Transverse colon (tissue), 4 donors: ENCODE measurements around the gene ZXDC. TPM values are rescaled to one million over a fixed set of nuclear protein-coding genes. Genes with fewer than 3 reads are reported as not detected.

ENCODE experiments used
- DNase-seq: peaks from one replicate; pipeline ENCODE4 v3.0.0-alpha.2; 2019
- H3K27ac ChIP-seq, 4 donors: fragments of 200-600 bp; sonication (generic); 2 replicates each; pipeline ENCODE4 v1.5.1; 2016 to 2018; ENCODE audit warnings: inconsistent platforms in 4 of 4
- H3K27me3 ChIP-seq: fragments of 200-600 bp; sonication (generic); 2 replicates; pipeline ENCODE4 v1.5.1; 2017; ENCODE audit warnings: inconsistent platforms
- H3K36me3 ChIP-seq, 4 donors: fragments of 200-600 bp; sonication (generic); 2 replicates each; pipeline ENCODE4 v1.5.1; 2017 to 2019; ENCODE audit warnings: inconsistent platforms in 4 of 4
- H3K4me1 ChIP-seq, 4 donors: fragments of 200-600 bp; sonication (generic); 2 replicates each; pipeline ENCODE4 v1.5.1; 2017 to 2020; ENCODE audit warnings: inconsistent platforms in 4 of 4
- H3K4me3 ChIP-seq, 4 donors: fragments of 200-600 bp; sonication (generic); 1 replicate in 1 of 4; 2 replicates in 3 of 4; pipeline versions ENCODE4 v1.5.1 to v1.6.1; 2017 to 2019; ENCODE audit warnings: inconsistent platforms in 4 of 4
- H3K9me3 ChIP-seq, 2 donors: fragments of 200-600 bp; sonication (generic); 2 replicates each; pipeline ENCODE4 v1.5.1; 2017 to 2019; ENCODE audit warnings: inconsistent platforms in 2 of 2
- EP300 ChIP-seq: sonication (generic); formaldehyde crosslinking; IDR thresholded peaks from one replicate; pipeline ENCODE4 v1.6.1; 2017; ENCODE audit warnings: antibody characterized with exemption, low read depth
- POLR2A ChIP-seq: fragments of 450-650 bp; IDR thresholded peaks from one replicate; pipeline ENCODE4 v1.6.1; 2016; ENCODE audit warnings: antibody characterized with exemption, mild to moderate bottlenecking, moderate library complexity
- POLR2AphosphoS5 ChIP-seq, 3 donors: sonication (generic); formaldehyde crosslinking; IDR thresholded peaks; one replicate each; pipeline ENCODE4 v1.6.1; 2016; ENCODE audit warnings: antibody characterized with exemption in 3 of 3
- WGBS, 2 donors: methylation state at CpG; one replicate each; pipeline ENCODE4 v1.1.5; 2018; ENCODE audit warnings: low coverage in 1 of 2; 5-methylcytosine and 5-hydroxymethylcytosine counted together
- in situ Hi-C, 4 donors: fragments of 200-750 bp; cut with MboI; loops; one replicate each; pipeline versions ENCODE4 v1.15.0 to v1.15.1; 2017; ENCODE audit warnings: low sequenced_read_pairs in 3 of 4, low pct_ligation_motif_present in 1 of 4, low pct_unique_long_range_greater_than_20kb in 1 of 4
- intact Hi-C: fragments of 100-400 bp; cut with DNase I; formaldehyde crosslinking; loops from one replicate; pipeline ENCODE4 v1.15.1; 2023; ENCODE audit warnings: low total_unique reads
- total RNA-seq, 4 donors: library from RNA; depleted of rRNA; stranded (reverse); fragments of >200 nt; gene quantifications; one replicate each; pipeline ENCODE4 v1.1.0, GENCODE V29; 2016
- TF ChIP-seq, protein P1 (sequence below), 5 experiments: fragments of 200-600 bp in 3 of 5; fragments of 450-650 bp in 2 of 5; sonication (generic) in 3 of 5; IDR thresholded peaks; 1 replicate in 2 of 5; 2 replicates in 3 of 5; pipeline ENCODE4 v1.5.1; 2016 to 2017; ENCODE audit warnings: antibody characterized with exemption in 5 of 5, inconsistent platforms in 3 of 5, mild to moderate bottlenecking in 2 of 5, moderate library complexity in 1 of 5

ZXDC gene
- total RNA-seq, 4 donors from 2014 or later = 44.6 to 81.2 (median 46.4) TPM

DNA sequence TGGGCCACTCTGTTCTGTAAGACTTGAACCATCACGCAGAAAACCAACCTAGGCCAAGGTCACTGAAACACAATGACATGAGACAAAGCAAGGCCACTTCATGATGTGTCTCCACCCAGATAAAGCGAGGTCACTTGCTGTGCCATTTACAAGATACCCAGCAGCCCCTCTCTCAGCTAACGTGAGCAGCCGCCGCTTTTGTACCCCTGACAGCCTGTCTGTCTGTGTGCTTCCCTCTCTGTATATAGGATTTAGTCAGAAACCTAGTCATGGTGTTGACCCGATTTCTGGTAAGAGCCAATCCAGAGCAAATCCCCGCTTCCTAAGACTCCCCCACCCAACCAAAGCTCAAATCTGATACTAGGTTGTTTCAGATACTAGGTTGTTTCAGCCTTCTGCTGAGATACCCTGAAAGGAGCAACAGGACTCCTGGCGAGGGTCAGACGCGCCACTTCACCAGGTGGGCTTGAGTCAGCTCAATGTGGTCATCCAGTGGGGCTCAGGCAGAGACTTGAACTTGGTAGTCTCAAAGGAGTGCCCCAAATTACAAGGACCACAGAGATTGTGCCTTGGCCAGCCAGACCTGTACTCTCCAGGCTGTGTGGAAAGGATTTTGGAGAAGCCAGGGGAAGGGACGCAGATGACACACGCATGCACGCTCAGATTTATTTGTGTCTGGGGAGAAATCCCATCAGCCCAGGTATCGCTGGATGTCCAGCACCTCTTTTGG is 3.1 kb upstream of the ZXDC start:
- WGBS, 2 donors = 97 to 100% methylated on average over 1 to 14 of the region's 14 CpGs
- in situ Hi-C loops = no loop called here

DNA sequence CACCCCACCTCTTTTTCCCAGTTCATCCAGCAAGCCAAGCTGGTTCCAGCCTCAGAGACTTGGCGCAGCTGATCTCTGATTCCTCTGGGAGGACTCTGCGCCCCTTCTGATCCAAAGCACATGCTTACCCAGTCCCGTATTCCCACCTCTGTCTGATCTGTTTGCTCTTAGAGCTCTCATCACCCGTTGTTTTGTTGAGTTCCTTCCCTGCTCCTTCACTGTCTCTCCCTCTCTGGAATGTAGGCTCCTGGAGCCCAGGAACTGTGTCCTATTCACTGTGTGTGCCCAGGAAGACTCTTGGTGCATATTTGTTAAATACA is 1.3 kb upstream of the ZXDC start:
- DNase-seq = no peak
- 55 to 60% methylated on average over 3 to 4 of the region's 4 CpGs for WGBS, 2 donors
- Histone ChIP-seq H3K4me3 (no peak overlapping the region), H3K4me1 (peaks cover 24 to 36% (median 30%) of the 10 kb centered on the region in 4 donors), H3K27me3 (no peaks in the 10 kb centered on the region), H3K9me3 (no peaks in the 10 kb centered on the region), H3K36me3 (no peaks in the 10 kb centered on the region), H3K27ac (peak overlapping the region; percentile 90 to 96 (median 91))
- intact Hi-C loops = no loop called here
- in situ Hi-C loops = no loop called here
- TF ChIP-seq, protein P1, sequence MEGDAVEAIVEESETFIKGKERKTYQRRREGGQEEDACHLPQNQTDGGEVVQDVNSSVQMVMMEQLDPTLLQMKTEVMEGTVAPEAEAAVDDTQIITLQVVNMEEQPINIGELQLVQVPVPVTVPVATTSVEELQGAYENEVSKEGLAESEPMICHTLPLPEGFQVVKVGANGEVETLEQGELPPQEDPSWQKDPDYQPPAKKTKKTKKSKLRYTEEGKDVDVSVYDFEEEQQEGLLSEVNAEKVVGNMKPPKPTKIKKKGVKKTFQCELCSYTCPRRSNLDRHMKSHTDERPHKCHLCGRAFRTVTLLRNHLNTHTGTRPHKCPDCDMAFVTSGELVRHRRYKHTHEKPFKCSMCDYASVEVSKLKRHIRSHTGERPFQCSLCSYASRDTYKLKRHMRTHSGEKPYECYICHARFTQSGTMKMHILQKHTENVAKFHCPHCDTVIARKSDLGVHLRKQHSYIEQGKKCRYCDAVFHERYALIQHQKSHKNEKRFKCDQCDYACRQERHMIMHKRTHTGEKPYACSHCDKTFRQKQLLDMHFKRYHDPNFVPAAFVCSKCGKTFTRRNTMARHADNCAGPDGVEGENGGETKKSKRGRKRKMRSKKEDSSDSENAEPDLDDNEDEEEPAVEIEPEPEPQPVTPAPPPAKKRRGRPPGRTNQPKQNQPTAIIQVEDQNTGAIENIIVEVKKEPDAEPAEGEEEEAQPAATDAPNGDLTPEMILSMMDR (IDR thresholded peaks at IDR 0.05) = no peak
- no peak for TF ChIP-seq POLR2A
- no peak for TF ChIP-seq POLR2AphosphoS5 (IDR thresholded peaks at IDR 0.05)
- no peak for TF ChIP-seq EP300

More for the DNA sequence above, 3.1 kb upstream of the ZXDC start:
- no peaks in the 10 kb centered on the region for H3K27me3 ChIP-seq
- no peak overlapping the region for H3K4me3 ChIP-seq
- intact Hi-C loops = no loop called here
- no peaks in the 10 kb centered on the region for H3K36me3 ChIP-seq
- H3K27ac ChIP-seq = no peak overlapping the region
- H3K4me1 ChIP-seq = peaks cover 7 to 19% (median 13%) of the 10 kb centered on the region in 4 donors
- no peak for DNase-seq
- TF ChIP-seq EP300 (no peak), POLR2AphosphoS5 (IDR thresholded peaks at IDR 0.05) (no peak), POLR2A (no peak)
- TF ChIP-seq, protein P1 (IDR thresholded peaks at IDR 0.05) = no peak
- H3K9me3 ChIP-seq = no peaks in the 10 kb centered on the region

DNA sequence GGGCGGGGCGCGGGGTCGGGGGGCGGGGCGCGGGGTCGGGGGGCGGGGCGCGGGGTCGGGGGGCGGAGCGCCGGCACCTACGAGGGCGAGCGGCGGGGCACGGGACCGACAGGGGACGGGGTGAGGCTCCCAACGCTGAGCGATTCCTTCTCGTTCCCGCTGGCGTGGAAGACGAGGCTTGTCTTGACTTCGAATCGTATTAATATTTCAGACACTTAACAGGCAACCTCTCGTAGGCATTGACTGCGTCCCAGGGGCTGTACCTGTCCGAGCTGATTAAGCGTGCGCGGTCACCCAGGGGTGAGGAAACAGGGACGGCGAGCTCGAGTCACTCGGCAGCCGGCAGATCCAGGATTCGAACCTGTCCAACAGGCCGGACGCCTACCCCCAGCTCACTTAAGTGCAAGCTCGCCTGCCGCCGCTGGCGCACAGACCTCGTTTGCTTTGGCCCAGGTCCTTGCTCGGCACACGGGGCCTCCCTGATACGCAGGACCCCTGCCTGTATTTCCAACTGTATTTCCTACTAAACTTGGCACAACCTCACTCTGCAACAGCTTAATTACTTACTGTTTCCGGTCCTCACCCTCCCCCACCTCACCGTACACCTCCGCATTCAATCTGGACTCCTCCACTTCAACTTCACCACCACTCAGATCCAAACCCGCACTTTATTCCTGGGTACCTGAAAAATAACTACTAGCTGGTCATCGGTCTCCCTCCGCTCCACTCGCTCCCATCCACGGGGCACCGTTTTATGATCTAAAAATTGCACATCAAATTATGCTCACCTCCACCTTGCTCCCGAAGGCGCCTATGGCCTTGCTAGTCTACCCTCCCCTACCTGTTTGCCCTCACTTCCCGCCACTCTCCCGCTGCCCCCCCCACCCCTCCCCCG is 722 bp upstream of the ZXDC start:
- 13 to 36% methylated on average over 5 to 41 of the region's 66 CpGs for WGBS, 2 donors
- in situ Hi-C loops = no loop called here
- peaks cover 0 to 2% (median 0%) of the 10 kb centered on the region in 4 donors for H3K36me3 ChIP-seq
- TF ChIP-seq POLR2A (peak; percentile 80), EP300 (no peak), POLR2AphosphoS5 (IDR thresholded peaks at IDR 0.05) (peak; percentile 54 to 78 (median 74))
- TF ChIP-seq, protein P1 (IDR thresholded peaks at IDR 0.05) = peak in 1 of 5 experiments; percentile 16
- no peaks in the 10 kb centered on the region for H3K27me3 ChIP-seq
- peaks cover 27 to 41% (median 36%) of the 10 kb centered on the region in 4 donors for H3K4me1 ChIP-seq
- intact Hi-C loops = no loop called here
- peak overlapping the region; percentile 90 to 96 (median 91) for H3K27ac ChIP-seq
- peak overlapping the region; percentile 45 to 64 (median 60) for H3K4me3 ChIP-seq
- no peaks in the 10 kb centered on the region for H3K9me3 ChIP-seq
- no peak for DNase-seq
